SJSA1 (cell line): ENCODE measurements around the gene NADK. TPM values are rescaled to one million over a fixed set of nuclear protein-coding genes. Genes with fewer than 3 reads are reported as not detected.

Experiments
- DNase-seq, 2 experiments: peaks; one replicate each; pipeline ENCODE4 v3.0.0-alpha.2; 2015 to 2020; ENCODE audit warnings: low spot score in 2 of 2, low read depth in 1 of 2
- H3K27ac ChIP-seq: fragments of 250-450 bp; sonication (Bioruptor Pico); 2 replicates; pipeline ENCODE4 v1.5.1; 2020; ENCODE audit warnings: mild to moderate bottlenecking, moderate library complexity
- H3K27me3 ChIP-seq: fragments of 250-450 bp; sonication (Bioruptor Pico); replicated peaks from 2 replicates; pipeline ENCODE4 v1.5.1; 2020; ENCODE audit warnings: mild to moderate bottlenecking, moderate library complexity
- H3K36me3 ChIP-seq: fragments of 250-450 bp; sonication (Bioruptor Pico); 2 replicates; pipeline ENCODE4 v1.5.1; 2020; ENCODE audit warnings: mild to moderate bottlenecking
- H3K4me1 ChIP-seq: fragments of 250-450 bp; sonication (Bioruptor Pico); replicated peaks from 2 replicates; pipeline ENCODE4 v1.6.1; 2021; ENCODE audit warnings: mild to moderate bottlenecking
- H3K4me3 ChIP-seq: fragments of 250-450 bp; sonication (Bioruptor Pico); 2 replicates; pipeline ENCODE4 v1.5.1; 2020; ENCODE audit warnings: mild to moderate bottlenecking
- H3K9me3 ChIP-seq: fragments of 250-450 bp; sonication (Bioruptor Pico); replicated peaks from 2 replicates; pipeline ENCODE4 v1.5.1; 2020; ENCODE audit warnings: mild to moderate bottlenecking
- total RNA-seq: library from RNA; depleted of rRNA; stranded (reverse); fragments of >200 nt; shearing (Covaris generic); gene quantifications from 2 replicates; pipeline ENCODE4 v1.2.3, GENCODE V29; 2014

NADK gene
- total RNA-seq, 1 experiment from 2014 or later, result 50.4 TPM

DNA sequence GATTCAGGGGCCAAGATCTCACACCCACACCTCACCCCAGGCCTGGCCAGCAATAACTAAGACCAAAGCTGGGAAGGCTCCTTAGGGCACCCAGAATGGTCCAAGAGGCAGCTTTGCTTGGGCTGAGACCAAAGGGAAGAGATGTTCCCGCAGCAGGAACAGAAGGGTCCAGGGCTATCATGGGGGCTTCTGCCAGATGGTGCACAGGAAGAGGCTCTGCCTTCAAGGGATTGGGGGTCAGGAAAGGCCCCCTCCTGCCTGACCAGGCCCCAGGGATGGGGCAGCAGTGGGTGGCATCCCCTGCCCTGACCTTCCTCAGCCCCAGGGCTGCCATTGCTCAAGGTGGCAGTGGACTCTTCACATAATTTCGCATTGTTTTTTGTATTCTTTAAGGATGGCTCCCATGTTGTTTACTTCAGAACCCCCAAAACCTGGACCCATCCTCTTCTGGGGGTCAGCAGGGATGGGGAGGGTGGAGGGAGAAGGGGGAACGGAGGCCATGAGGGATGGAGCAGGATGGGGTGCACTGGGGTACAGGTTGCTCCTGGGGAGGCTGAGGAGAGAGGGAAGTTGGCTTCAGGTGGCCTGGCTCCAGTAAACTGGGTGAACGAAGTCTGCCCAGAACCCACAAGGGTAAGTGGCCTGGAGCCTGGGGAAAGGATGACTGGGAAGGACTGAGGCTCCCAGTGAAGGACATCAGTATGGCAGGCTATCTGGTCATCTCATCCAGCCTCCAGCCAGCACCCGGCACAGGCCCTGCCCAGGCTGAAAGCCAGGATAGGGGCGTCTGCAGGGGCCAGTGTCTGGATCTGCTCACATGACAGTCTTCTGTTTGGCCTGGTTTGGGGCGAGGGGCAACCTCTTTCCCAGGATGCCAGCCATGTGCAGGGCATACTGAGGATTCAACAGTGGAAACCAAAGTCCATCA is 2.6 kb upstream of the NADK start:
- no peak overlapping the region for H3K4me3 ChIP-seq
- no peak for DNase-seq
- no peak overlapping the region for H3K27ac ChIP-seq
- peaks cover 49% of the 10 kb centered on the region for H3K36me3 ChIP-seq
- H3K9me3 ChIP-seq, result peaks cover 2% of the 10 kb centered on the region; the same call in 1 of the 2 replicates
- H3K4me1 ChIP-seq, result peaks cover 33% of the 10 kb centered on the region
- H3K27me3 ChIP-seq, result no peaks in the 10 kb centered on the region

DNA sequence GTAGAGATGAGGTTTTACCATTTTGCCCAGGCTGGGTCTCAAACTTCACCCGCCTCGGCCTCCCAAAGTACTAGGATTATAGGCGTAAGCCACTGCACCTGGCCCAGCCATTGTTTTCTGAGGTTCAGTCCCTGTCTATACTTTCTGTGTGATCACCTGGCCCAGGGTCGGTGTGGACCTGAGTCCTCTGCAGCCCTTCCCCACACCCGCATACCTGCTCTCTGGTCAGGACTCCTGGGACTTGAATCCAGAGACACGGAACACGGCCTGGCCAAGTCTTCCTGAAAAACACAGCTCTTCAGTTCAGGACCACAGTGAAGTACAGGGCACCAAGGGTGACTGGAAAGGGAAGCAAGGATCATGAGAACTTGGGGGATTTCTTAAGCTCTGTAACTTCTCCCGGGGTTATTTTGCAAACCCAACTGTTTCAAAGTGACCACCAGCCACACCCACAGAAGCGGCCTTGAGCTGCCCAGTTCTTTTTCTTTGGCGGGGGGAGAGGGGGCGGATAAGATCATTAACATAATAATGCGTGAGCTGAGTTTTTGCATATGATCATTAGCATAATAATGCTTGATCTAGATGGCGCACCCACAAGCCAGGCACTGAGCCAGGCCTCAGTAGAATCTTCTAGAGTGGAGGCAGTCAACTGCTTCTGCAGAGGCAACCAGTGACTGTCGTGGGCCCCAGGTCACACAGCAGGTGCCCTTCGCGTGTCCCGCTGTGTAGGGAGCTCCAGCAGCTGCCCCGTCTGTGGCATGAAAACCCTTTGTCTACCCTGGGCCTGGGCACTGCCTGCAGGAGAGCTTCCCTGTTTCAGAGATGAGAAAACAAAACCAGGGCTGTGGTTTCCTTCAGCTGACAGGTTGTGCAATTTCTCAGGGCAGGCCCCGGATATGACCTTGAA is 1.7 kb upstream of the NADK start:
- H3K4me1 ChIP-seq, result peaks cover 42% of the 10 kb centered on the region
- no peak overlapping the region for H3K4me3 ChIP-seq
- no peak for DNase-seq

DNA sequence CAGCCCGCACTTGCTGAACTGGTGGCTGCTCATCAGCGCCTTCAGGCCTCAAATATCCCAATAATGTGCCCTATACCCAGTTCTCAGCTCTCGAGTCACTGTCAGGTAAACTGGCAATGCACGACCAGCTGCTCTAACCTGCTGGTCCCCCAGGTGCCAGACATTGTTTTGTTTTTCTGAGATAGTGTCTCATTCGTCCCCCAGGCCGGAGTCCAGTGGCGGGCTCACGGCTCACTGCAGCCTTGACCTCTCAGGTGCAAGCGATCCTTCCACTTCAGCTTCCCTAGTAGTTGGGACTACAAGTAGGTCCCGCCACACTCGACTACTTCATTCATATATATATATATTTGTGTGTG is 1.0 kb upstream of the NADK start:
- H3K4me1 ChIP-seq, result peaks cover 47% of the 10 kb centered on the region
- H3K27me3 ChIP-seq, result no peaks in the 10 kb centered on the region
- no peak for DNase-seq
- peaks cover 43% of the 10 kb centered on the region for H3K36me3 ChIP-seq
- H3K4me3 ChIP-seq, result peak overlapping the region; percentile 99; the same call in 1 of the 2 replicates
- no peak overlapping the region for H3K27ac ChIP-seq
- peaks cover 2% of the 10 kb centered on the region; the same call in 1 of the 2 replicates for H3K9me3 ChIP-seq

More for the DNA sequence above, 1.7 kb upstream of the NADK start:
- no peak overlapping the region for H3K27ac ChIP-seq
- H3K36me3 ChIP-seq, result peaks cover 46% of the 10 kb centered on the region
- peaks cover 2% of the 10 kb centered on the region; the same call in 1 of the 2 replicates for H3K9me3 ChIP-seq
- H3K27me3 ChIP-seq, result no peaks in the 10 kb centered on the region

GRCh38 chr1:1778663-1779319 is 521 bp upstream of the NADK start:
- Histone ChIP-seq H3K4me3 (peak overlapping the region; percentile 99), H3K27me3 (no peaks in the 10 kb centered on the region), H3K9me3 (peaks cover 2% of the 10 kb centered on the region; the same call in 1 of the 2 replicates), H3K27ac (peak overlapping the region; percentile 41; the same call in 1 of the 2 replicates), H3K36me3 (peaks cover 46% of the 10 kb centered on the region), H3K4me1 (peaks cover 50% of the 10 kb centered on the region)
- no peak for DNase-seq

- Histone ChIP-seq H3K36me3 (peaks cover 45% of the 10 kb centered on the region), H3K27ac (peak overlapping the region; percentile 72), H3K4me1 (peaks cover 46% of the 10 kb centered on the region), H3K27me3 (no peaks in the 10 kb centered on the region), H3K9me3 (peaks cover 2% of the 10 kb centered on the region; the same call in 1 of the 2 replicates), H3K4me3 (peak overlapping the region; percentile 99)
- no peak for DNase-seq
Observed at GRCh38 chr1:1777583-1777899, 729 bp downstream of the NADK start.

DNA sequence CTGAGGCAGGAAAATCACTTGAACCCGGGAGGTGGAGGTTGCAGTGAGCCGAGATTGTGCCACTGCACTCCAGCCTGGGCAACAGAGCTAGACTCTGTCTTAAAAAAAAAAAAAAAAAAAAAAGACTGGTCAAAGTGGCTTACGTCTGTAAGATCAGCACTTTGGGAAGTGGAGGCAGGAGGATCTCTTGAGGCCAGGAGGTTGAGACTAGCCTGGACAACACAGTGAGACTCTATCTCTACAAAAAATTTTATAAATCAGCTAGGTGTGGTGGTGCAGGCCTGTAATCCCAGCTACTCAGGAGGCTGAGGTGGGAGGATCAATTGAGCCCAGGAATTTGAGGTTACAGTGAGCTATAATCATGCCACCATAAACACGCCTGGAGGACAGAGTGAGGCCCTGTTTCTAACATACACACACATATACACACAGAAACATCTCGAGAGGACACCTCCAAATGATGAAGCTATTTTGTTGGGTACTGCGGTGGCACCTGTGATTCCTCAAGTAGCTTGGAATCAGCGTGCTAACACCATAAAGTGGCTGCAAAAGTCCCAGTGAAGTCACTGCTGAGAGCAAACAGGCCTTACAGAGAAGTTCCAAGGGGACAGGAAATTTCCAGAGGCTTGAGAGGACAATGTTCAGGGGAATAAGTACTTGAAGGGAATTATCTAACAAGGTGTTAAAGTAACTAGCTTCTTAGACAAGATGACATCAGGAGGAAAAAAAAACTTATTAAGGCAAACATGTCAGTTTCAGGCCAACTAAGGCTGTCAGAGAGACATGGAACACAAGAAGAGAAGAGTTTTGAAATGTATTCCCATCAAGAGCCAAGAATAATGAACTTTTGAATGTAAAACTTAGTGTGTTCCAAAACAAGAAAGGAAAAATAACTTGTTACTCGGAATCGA is 1.3 kb downstream of the NADK start:
- no peaks in the 10 kb centered on the region for H3K27me3 ChIP-seq
- peaks cover 46% of the 10 kb centered on the region for H3K36me3 ChIP-seq
- H3K27ac ChIP-seq, result peak overlapping the region; percentile 19; the same call in 1 of the 2 replicates
- H3K9me3 ChIP-seq, result peaks cover 2% of the 10 kb centered on the region; the same call in 1 of the 2 replicates
- peaks cover 43% of the 10 kb centered on the region for H3K4me1 ChIP-seq
- peak overlapping the region; percentile 99 for H3K4me3 ChIP-seq
- no peak for DNase-seq

GRCh38 chr1:1775327-1776226 is 2.7 kb downstream of the NADK start:
- peaks cover 56% of the 10 kb centered on the region for H3K36me3 ChIP-seq
- DNase-seq, result no peak
- 0 out of 2 replicates have a peak overlapping the region, but pooled peaks have one; percentile 9 for H3K27ac ChIP-seq
- no peak overlapping the region for H3K4me3 ChIP-seq
- peaks cover 43% of the 10 kb centered on the region for H3K4me1 ChIP-seq
- no peaks in the 10 kb centered on the region for H3K27me3 ChIP-seq
- peaks cover 8% of the 10 kb centered on the region for H3K9me3 ChIP-seq

DNA sequence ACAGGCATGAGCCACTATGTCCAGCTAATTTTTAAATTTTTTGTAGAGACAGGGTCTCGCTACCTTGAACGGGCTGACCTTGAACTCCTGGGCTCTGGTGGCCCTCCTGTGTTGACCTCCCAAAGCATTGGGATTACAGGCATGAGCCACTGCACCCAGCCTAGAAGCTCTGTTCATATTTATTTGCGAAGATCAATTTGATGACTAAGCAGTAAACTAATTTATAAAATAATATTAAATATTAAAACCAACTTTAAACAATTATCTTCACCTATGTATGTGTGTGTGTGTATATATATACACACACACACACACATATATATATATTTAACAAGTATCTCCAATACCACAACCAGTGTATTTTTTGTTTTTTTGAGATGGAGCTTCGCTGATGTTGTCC is 4.4 kb downstream of the NADK start:
- Histone ChIP-seq H3K27me3 (no peaks in the 10 kb centered on the region), H3K9me3 (peaks cover 13% of the 10 kb centered on the region), H3K4me1 (peaks cover 41% of the 10 kb centered on the region), H3K4me3 (no peak overlapping the region), H3K27ac (peak overlapping the region; percentile 47), H3K36me3 (peaks cover 70% of the 10 kb centered on the region)
- no peak for DNase-seq

DNA sequence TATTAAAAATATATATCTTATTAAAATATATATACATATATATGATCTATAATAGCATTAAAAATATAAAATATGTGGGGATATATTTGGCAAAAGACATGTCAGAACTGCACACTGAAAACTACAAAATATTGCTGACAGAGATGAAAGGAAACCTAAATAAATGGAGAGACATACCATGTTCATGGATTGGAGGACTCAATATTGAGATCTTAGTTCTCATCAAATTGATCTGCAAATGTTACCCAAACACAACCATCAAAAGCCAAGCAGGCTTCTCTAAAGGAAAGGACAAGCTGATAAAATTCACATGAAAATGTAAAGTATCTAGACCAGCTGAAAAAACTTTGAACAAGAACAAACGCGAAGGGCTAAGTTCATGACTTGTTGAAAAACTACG is 7.2 kb downstream of the NADK start:
- peaks cover 11% of the 10 kb centered on the region for H3K9me3 ChIP-seq
- H3K4me1 ChIP-seq, result peaks cover 26% of the 10 kb centered on the region
- peaks cover 71% of the 10 kb centered on the region for H3K36me3 ChIP-seq
- no peak overlapping the region for H3K4me3 ChIP-seq
- H3K27me3 ChIP-seq, result no peaks in the 10 kb centered on the region
- H3K27ac ChIP-seq, result no peak overlapping the region
- no peak for DNase-seq

GRCh38 chr1:1770102-1770501 is 8.2 kb downstream of the NADK start:
- Histone ChIP-seq H3K27me3 (no peaks in the 10 kb centered on the region), H3K27ac (no peak overlapping the region), H3K9me3 (peaks cover 11% of the 10 kb centered on the region), H3K4me1 (peaks cover 16% of the 10 kb centered on the region), H3K36me3 (peaks cover 66% of the 10 kb centered on the region), H3K4me3 (no peak overlapping the region)
- no peak for DNase-seq

DNA sequence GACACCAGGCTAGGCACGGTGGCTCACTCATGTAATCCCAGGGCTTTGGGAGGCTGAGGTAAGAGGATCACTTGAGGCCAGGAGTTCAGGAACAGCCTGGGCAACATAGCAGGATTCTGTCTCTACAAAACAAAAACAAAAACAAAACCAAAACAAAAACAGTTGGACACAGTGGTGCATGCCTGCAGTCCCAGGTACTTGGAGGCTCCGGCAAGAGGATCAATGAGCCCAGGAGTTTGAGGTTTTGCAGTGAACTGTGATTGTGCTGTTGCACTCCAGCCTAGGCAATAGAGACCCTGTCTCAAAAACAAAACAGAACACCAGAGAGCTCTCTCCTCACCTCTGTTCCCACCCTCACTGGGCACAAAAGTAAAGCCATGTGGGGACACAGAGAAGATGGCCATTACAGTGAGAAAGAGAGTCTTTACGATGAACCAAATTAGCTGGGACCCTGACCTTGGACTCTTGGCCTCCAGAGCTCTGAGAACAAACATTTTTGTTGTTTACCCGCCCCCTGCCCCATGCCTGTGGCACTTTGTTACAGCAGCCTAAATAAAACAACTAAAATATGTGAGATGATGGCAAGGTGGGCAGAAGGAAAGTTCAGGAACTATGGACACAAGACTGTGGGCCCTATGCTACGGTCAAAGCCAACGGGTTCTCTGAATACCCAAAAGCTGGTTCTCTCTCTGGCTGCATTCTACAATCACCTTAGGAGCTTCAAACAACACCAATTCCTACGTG is 9.8 kb downstream of the NADK start:
- H3K27me3 ChIP-seq, result no peaks in the 10 kb centered on the region
- H3K4me3 ChIP-seq, result no peak overlapping the region
- peaks cover 11% of the 10 kb centered on the region for H3K9me3 ChIP-seq
- H3K36me3 ChIP-seq, result peaks cover 70% of the 10 kb centered on the region
- H3K4me1 ChIP-seq, result peaks cover 7% of the 10 kb centered on the region
- H3K27ac ChIP-seq, result no peak overlapping the region
- DNase-seq, result no peak
